Stromal cell of bone marrow (primary cell): ENCODE data around the gene STIM1.
"Not testable (repeated sequence)": the region's sequence is repeated elsewhere in the genome, so short reads cannot be mapped to it uniquely, and the experiment has no call there.

Experiments used
- DNase-seq: peaks from one replicate; pipeline ENCODE4 v3.0.0-alpha.2; 2012; ENCODE audit warnings: low read depth

STIM1 gene

GRCh38 chr11:4027746-4028145, 172.3 kb downstream of the STIM1 start:
- no peak for DNase-seq

- DNase-seq = no peak
These were observed 174.7 kb downstream of the STIM1 start for GRCh38 chr11:4030197-4030596.

GRCh38 chr11:4032097-4032496, 176.6 kb downstream of the STIM1 start:
- no peak for DNase-seq

- DNase-seq = no peak
These were observed 180.5 kb downstream of the STIM1 start for GRCh38 chr11:4035985-4036384.

GRCh38 chr11:4039011-4039410, 183.5 kb downstream of the STIM1 start:
- no peak for DNase-seq

- DNase-seq = no peak
These were observed 185.0 kb downstream of the STIM1 start for GRCh38 chr11:4040461-4040860.

GRCh38 chr11:4041731-4042391, 186.4 kb downstream of the STIM1 start:
- peak; percentile 43 for DNase-seq

- no peak for DNase-seq
These were observed 189.6 kb downstream of the STIM1 start for GRCh38 chr11:4044976-4045646.

- DNase-seq = no peak
These were observed 192.9 kb downstream of the STIM1 start for GRCh38 chr11:4048340-4048739.

GRCh38 chr11:4049006-4049405, 193.5 kb downstream of the STIM1 start:
- DNase-seq = no peak

GRCh38 chr11:4050138-4050537, 194.7 kb downstream of the STIM1 start:
- no peak for DNase-seq

GRCh38 chr11:4053200-4053599, 197.7 kb downstream of the STIM1 start:
- not testable (repeated sequence) for DNase-seq

GRCh38 chr11:4054643-4055042, 199.2 kb downstream of the STIM1 start:
- DNase-seq = no peak

- DNase-seq = no peak
These were observed 204.0 kb downstream of the STIM1 start for GRCh38 chr11:4059424-4059823.

- DNase-seq = no peak
These were observed 204.9 kb downstream of the STIM1 start for GRCh38 chr11:4060182-4060923.

- no peak for DNase-seq
These were observed 206.2 kb downstream of the STIM1 start for GRCh38 chr11:4061700-4062099.

GRCh38 chr11:4063348-4063747, 207.9 kb downstream of the STIM1 start:
- DNase-seq = no peak

GRCh38 chr11:4064278-4064955, 209.0 kb downstream of the STIM1 start:
- no peak for DNase-seq

- DNase-seq = no peak
These were observed 209.6 kb downstream of the STIM1 start for GRCh38 chr11:4065086-4065485.

- no peak for DNase-seq
These were observed 210.3 kb downstream of the STIM1 start for GRCh38 chr11:4065601-4066377.

GRCh38 chr11:4066910-4067309, 211.4 kb downstream of the STIM1 start:
- no peak for DNase-seq

GRCh38 chr11:4068962-4069361, 213.5 kb downstream of the STIM1 start:
- DNase-seq = no peak
